Epithelial cell of esophagus (primary cell): ENCODE measurements around the gene BABAM1.

ENCODE experiments used
- DNase-seq: peaks from one replicate; pipeline ENCODE4 v3.0.0; 2010; ENCODE audit warnings: low read depth
- H3K4me3 ChIP-seq: 2 replicates; pipeline ENCODE4 v1.5.1; 2011; ENCODE audit warnings: mild to moderate bottlenecking, low read length, control low read depth
- TF ChIP-seq, protein P1 (sequence below): IDR thresholded peaks from 2 replicates; pipeline ENCODE4 v1.5.1; 2011; ENCODE audit warnings: low read depth, mild to moderate bottlenecking, low read length, control low read depth, inconsistent platforms; ENCODE audit not compliant: insufficient read depth; ENCODE audit errors: missing control alignments

The BABAM1 gene

DNA sequence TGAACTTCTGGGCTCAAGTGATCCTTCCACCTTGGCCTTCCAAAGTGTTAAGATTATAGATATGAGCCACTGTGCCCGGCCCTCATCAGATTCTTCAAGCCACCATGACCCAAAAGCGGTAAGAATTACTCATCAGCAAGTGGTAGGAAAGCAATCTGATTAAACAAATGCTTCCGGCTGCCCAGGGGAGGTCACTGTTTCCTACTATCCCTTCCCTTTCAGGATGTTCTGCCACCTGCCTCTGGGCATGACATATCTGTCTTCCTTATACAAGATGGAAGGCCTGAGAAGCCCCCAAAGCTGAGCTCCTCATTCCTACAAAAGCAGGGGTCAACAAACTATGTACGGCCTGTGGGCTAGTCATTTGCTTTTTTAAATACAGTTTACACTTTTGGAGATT, 29.0 kb downstream of the BABAM1 start:
- no peak overlapping the region for H3K4me3 ChIP-seq
- TF ChIP-seq, protein P1, sequence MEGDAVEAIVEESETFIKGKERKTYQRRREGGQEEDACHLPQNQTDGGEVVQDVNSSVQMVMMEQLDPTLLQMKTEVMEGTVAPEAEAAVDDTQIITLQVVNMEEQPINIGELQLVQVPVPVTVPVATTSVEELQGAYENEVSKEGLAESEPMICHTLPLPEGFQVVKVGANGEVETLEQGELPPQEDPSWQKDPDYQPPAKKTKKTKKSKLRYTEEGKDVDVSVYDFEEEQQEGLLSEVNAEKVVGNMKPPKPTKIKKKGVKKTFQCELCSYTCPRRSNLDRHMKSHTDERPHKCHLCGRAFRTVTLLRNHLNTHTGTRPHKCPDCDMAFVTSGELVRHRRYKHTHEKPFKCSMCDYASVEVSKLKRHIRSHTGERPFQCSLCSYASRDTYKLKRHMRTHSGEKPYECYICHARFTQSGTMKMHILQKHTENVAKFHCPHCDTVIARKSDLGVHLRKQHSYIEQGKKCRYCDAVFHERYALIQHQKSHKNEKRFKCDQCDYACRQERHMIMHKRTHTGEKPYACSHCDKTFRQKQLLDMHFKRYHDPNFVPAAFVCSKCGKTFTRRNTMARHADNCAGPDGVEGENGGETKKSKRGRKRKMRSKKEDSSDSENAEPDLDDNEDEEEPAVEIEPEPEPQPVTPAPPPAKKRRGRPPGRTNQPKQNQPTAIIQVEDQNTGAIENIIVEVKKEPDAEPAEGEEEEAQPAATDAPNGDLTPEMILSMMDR: peak; percentile 25
- peak; percentile 71 for DNase-seq

DNA sequence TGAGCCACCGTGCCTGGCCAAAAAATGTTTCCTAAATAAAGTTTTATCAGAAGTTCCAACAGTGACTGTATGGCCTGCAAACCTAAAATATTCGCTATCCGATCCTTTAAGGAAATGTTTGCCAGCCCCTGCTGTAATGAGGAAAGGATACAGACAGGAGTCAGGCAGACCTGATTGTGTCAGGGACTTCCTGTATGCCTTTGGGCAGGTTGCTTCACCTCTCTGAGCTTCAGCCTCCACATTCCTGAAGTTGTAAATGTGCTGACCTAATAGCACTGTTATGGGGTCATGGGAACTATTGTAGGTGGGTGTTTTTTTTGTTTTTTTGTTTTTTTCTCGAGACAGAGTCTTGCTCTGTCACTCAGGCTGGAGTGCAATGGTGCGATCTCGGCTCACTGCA, 29.7 kb downstream of the BABAM1 start:
- no peak overlapping the region for H3K4me3 ChIP-seq
- DNase-seq: peak; percentile 87
- TF ChIP-seq, protein P1: no peak

DNA sequence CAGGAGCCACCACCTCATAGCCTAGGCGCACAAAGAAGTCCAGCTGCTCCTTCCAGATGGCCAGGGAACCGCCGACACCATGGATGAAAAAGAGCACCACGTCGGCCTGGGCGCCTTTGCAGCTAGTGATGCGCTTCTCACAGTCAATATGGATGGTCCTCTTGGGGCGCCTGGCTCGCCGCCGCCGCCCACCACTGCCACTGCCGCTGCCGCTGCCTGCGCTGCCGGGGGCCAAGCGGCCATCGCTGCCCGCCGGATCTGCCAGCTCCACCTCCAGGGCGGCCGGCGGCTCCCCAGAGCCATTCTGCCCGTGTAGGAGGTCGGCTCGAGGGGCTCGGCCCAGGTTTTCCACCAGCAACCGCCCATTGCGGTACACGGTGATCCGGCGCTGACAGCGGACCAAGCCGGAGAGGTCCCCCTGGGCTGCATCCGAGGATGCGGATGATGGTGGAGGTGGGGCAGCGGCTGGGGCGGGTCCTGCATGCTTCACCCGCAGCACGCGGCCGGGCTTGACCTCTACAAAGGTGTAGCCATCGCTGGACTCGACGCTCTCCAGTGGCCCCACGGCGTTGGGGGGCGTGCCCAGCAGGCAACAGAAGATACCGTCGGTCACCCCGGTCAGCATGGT, 33.9 kb downstream of the BABAM1 start:
- TF ChIP-seq, protein P1: no peak
- H3K4me3 ChIP-seq: no peak overlapping the region
- no peak for DNase-seq

DNA sequence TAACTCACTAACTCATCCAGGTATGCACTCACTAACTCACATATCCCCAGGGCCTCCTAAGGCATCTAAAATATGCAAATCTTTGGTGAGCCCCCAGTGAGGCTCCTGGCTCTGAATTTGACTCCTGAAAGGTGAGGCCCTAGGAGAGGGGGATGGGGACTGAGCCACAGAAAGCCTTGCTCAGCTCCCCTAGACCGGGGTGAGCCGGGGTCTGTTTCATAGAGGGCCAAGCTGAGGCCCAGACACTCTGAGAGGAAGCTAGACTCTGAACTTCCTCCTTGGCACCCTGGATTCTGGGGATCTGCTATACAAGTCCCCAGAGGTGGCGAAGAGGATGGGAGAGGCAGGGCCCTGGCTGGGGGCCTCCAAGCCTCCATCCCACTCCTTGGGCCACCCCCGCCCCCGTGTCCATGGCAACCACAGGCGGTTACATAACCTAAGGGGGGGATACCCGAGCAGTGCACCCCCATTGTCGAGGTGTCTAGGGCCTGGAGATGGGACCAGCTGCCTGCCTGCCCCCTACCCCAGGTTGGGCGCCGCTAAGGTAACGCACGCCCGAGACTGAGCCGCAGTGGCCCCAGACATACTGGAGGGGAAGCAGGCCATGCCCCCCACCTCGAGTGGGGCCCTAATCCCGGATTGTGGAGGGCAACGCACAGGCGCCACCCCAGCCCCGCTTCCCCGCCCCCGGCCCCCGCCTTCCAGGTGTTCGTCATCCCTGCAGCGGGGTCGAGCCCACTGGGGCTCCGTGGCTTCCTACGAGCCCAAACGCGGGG, 35.3 kb downstream of the BABAM1 start:
- DNase-seq: no peak
- TF ChIP-seq, protein P1: no peak
- H3K4me3 ChIP-seq: peak overlapping the region; percentile 69

DNA sequence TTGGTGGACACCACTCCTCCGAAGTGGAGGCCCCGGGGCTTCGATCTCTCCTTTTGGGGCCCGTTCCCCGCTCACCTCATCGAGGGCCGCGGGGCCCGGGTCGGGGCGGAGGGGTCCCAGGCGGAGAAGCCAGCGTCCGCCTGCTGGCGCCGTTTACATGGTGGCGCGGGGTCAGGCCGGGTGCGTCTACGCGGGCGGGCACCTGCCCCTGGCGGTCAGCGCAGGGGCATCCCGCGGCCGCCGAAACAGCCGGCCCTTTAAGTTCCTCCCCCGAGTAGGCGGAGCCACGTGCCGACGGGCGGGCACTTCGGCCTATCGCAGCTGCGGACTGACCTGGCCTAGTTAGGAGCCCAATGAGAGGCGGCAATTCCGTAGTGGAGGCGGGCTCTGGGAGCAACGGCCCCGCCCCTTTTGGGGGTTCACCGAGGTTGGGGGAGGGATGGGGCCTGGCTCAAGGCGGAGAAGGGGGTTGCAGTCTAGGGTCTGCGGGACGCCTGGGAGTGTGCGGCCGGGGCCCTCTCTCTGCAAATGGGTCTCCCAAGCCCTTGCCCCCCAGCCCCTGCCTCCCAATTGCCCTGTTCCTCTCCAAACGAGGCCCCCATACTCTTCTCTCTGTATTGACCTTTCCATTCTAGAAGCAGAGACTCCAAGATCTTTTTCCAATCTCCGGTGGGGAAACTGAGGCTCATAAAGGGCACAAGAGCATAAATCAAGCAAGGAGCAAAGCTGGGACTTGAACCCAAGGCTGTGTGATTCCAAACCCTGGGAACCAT, 36.1 kb downstream of the BABAM1 start, which contains the start of gene ABHD8:
Gene ABHD8, minus strand, starts transcription at position 259 of the 773 bp plus-strand sequence. CDS start 1,809 bp downstream, outside the sequence.
- peak; percentile 96 for DNase-seq
- H3K4me3 ChIP-seq: peak within 1 kb of the TSS; percentile 69
- TF ChIP-seq, protein P1: no peak

DNA sequence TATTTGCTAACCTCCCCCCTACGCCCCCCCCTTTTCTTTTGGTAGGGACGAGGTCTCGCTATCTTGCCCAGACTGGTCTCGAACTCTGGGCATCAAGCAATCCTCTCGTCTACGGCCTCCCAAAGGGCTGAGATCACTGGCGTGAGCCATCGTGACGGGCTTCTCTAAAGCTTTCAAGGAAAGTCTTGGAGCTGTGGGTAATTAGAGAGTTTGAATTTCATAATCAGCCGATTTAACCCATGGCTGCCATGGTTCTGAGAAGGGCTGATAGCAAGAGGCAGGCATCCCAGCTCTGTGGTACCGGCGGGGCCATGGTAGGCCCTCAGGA, 36.7 kb downstream of the BABAM1 start:
- peak; percentile 71 for DNase-seq
- TF ChIP-seq, protein P1: no peak
- no peak overlapping the region for H3K4me3 ChIP-seq
